Measurements from ENCODE around the gene SLC22A13.
"Not testable (repeated sequence)": the region's sequence is repeated elsewhere in the genome, so short reads cannot be mapped to it uniquely, and the experiment has no call there.

SLC22A13 gene

GRCh38 chr3:38308456-38308855 lies 42.8 kb downstream of the SLC22A13 start:
- DNase-seq, result no peak

- DNase-seq, result no peak
Measured at GRCh38 chr3:38311476-38311875, 45.9 kb downstream of the SLC22A13 start.

GRCh38 chr3:38311941-38312340 lies 46.3 kb downstream of the SLC22A13 start:
- no peak for DNase-seq

DNA sequence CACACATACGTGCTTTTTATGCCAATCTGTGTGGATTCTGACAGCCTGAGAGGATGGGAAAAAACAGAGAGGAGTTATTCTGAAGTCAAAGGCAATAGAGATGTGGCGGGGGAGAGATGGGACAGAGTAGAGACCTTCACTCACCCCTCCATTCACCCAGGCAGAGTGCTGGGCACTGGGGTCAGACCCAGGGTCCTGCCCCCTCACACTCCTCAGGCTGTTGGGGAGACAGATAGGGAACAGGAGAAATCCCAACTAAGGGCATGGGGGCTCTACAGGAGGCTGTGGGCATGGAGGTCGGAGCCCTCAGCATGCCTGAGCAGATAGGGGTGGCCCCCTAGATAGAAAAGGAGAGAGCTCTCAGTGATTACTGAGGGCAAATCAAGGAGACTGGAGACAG lies 46.7 kb downstream of the SLC22A13 start:
- DNase-seq, result no peak

- no peak for DNase-seq
Measured at GRCh38 chr3:38313263-38313662, 47.7 kb downstream of the SLC22A13 start.

GRCh38 chr3:38313695-38314094 lies 48.1 kb downstream of the SLC22A13 start:
- DNase-seq, result no peak

DNA sequence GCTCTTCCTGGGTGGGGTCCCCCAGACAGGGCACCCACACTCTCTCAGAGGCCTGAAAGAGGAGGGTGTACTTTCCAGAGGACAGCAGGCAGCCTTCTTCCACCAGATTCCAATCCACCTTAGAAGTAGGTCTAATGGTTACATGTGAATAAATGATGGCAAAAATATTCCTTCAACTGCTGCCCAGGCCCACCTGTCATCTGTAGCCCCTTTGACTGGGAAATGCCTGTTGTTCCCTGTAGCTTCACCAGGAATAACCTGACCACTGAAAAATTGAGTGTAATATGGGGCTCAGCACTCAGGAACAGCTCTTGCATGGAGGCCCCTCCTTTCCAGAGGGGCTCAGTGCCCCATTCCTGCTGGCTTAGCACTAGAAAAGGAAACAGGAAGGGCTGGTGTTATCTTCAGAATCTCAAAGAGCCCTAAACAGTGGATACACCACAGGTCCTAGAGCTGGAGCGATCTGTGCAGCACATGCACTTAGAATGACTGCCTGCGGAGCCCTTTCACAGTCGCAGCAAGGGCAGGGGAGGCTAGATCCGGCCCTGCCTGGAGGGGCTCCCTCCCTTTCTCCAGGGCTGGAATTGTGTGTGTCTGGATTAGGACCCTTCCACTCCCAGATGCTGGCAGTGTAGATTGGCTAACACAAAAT lies 48.6 kb downstream of the SLC22A13 start:
- no peak for DNase-seq

GRCh38 chr3:38314764-38315487 lies 49.3 kb downstream of the SLC22A13 start:
- no peak for DNase-seq

GRCh38 chr3:38315488-38316230 lies 50.0 kb downstream of the SLC22A13 start:
- DNase-seq, result no peak

DNA sequence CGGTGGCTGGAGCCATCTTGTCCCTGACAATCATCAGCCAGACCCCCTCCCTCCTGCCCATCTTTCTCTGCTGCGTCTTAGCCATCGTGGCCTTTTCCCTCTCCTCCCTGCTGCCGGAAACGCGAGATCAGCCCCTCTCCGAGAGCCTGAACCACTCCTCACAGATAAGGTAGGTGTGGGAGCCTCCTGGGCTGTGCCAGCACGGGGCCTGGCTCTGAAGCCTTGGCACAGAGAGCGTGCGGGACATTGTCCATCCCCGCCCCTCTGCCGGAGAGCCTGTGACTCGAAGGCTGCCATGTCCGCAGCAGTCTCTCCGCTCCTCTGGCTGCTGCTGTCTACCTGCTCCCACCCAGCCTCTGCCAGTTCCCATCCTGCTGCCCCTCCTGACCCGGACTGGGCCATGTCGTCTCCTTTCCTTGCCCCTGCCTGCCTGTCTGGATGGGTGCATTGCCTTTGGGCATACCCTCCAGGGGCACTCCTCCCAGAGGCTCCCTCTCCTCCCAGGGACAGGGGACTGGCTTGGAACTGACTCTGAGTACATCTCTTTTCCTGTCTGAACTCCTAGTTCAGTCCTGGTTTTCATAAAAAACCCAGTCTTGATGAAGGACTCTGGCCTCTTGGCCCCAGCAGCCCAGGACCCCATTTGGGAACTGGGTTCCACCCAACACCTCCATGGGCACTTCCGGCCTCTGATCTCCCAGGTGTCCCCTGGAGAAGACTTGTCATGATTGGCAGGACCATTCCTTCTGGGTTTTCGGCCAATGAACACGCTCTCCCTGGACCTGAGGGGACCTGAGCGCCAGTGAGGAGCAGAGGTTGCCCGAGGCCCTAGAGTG lies 51.0 kb downstream of the SLC22A13 start:
- no peak for DNase-seq

GRCh38 chr3:38317192-38317759 lies 51.7 kb downstream of the SLC22A13 start:
- DNase-seq, result no peak

- DNase-seq, result no peak
Measured at GRCh38 chr3:38318766-38319671, 53.4 kb downstream of the SLC22A13 start.

DNA sequence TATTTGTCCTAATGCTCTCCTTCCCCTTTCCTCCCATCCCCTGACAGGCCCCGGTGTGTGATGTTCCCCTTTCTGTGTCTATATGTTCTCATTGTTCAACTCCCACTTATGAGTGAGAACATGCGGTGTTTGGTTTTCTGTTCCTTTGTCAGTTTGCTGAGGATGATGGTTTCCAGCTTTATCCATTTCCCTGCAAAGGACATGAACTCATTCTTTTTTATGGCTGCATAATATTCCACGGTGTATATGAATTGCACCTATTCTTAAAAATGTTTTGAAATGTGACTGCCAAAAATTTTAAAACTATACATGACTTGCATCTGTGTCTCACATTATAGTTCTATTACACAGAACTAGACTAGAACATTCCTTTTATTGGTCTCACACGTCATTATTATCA lies 55.0 kb downstream of the SLC22A13 start:
- DNase-seq, result not testable (repeated sequence)

- no peak for DNase-seq
Measured at GRCh38 chr3:38323060-38323459, 57.4 kb downstream of the SLC22A13 start.

DNA sequence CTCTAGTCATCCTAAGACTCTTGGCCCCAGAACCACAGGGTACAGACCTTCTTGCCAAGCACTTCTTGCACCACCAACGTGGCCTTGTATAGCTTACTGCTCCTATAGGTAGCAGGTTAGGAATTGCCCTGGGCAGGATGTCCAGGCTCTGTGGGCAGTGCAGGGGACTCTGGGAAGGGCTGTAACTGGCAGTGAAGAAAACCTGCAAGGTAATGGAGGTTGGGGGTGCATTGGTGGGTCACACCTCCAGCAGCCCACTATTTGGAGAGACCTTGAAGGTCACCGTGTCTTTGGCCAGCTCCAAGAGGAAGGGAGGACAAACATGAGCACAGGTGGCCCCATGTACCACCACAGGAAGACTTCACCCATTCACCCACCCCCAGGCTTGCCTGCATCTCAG lies 59.6 kb downstream of the SLC22A13 start:
- DNase-seq, result no peak

DNA sequence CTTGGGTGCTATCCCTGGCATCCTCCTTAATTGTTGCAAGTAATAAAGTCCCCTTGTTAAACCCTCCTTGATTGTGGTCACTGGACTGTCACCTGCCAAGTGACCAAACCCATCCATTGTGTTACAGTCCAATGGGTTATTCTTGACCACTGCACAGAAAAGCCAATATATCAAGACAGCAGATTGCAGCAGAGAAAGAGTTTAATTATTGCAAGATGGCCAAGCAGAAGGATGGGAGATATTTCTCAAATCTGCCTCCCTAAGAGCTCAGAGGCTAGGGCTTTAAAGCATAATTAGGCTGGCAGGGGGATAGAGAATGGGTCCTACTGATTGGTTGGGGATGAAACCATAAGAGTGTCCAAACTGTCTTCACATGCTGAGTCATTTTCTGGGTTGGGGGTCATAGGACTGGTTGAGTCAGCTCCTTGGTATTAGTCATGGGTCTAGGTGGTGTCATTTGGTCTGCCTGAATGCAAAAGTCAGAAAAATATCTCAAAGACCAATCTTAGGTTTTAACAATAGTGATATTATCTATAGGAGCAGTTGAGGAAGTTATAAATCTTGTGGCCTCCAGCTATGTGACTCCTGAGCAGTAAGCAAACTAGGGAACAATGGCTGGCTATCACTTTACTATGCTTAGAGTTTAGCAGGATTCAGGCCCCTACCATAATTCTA lies 61.9 kb downstream of the SLC22A13 start:
- DNase-seq, result no peak
